C1 segment of cervical spinal cord (tissue), 14 donors: Measurements from ENCODE around the gene TDG.
"Not testable (repeated sequence)": the region's sequence is repeated elsewhere in the genome, so short reads cannot be mapped to it uniquely, and the experiment has no call there.

Experiments used
- DNase-seq, 14 donors: peaks; one replicate each; lab custom pipeline; 2025; lab: John Stamatoyannopoulos, UW

TDG gene

DNA sequence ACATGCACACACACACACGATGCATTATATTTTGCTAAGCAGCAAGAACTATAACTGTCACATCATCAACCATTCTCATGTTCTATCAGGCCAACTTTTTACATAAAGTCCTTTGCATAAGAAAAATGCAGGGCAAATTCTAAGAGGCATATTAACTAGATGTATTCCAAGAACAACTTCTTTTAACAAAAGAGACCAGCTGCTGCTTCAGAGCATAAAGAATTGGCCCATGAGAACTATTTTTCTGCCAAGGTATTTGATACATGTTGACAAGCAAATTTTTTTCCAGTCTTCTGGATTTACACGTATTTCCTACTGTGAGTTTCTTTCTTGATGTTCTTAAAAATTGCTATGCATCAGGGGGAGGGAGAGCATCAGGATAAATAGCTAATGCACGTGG is 57.1 kb downstream of the TDG start:
- no peak for DNase-seq

DNA sequence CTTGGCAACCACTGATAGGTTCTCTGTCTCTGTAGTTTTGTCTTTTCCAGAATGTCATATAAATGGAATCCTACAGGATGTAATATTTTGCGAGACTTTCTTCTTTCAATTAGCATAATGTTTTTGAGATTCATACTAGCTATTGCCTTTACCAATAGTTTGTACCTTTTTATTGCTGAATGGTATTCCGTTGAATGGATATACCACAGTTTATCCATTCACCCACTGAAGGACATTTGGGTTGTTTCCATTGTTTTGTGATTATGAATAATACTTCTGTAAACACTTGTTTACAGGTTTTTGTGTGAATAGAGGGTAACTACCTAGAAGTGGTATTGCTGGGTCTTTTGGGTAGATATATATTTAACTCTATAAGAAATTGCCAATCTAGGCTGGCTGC is 58.0 kb downstream of the TDG start:
- DNase-seq, result no peak

DNA sequence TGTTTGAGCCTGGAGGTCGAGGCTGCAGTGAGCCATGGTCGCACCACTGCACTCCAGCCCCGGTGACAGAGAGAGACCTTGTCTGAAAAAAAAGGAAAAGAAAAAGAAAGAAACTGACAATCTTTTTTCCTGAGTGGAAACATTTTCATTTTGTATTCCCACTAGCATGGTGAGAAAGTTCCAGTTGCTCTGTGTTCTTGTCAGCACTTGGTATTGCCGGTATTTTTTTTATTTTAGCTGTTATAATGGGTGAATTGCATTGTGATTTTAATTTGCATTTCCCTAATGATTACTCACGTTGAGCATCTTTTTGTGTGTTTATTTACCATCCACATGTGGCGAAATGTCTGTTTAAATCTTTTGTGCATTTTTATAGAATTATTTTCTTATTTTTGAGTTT is 58.7 kb downstream of the TDG start:
- DNase-seq, result no peak

DNA sequence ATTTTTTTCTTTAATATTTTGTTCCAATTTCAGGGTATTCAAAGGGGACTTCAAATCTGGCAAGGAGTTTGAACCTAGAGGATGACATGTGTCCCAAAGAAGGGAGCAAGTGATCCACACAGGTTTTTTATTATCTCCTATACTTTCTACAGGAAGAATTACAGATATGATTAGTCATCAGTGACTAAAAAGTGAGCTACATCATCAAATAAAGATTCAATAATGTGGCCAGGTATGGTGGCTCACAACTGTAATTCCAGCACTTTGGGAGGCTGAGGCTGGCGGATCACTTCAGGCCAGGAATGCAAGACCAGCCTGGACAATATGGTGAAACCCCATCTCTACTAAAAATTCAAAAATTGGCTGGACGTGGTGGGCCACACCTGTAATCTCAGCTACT is 60.1 kb downstream of the TDG start:
- DNase-seq, result no peak

DNA sequence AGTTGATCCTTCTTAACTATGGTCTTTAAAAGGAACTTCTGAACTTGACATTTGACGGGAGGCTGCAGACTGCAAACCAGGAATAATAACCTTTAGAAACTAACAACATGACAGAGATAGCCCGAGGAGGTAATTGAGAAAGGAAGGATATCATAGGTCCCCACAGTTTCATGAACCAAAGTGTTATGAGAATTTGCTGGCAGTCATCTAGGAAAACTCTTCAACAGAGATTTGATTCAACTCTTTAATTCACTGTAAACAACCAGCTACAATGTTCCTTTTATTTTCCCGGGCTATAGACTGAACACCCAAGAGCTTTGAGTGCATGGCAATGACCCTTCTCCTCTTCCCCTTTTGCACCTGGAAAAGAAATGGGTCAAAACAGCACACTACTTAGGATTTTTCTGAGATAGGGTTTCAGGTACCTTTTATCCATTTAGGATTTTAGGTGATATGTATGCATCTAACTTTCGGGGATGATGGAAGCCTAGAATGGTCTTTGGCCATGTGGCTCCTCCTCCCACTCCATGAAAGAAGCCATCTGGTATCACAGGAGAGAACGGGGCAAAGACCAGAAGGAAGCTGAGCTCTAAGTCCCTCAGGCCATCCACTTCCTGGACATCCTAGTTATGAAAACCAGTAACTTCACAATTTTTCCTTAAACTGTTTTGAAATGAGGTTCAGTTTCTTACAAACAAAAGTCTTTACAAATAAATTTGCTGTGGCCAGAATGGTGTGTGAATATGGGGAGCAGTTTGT is 61.3 kb downstream of the TDG start:
- no peak for DNase-seq

DNA sequence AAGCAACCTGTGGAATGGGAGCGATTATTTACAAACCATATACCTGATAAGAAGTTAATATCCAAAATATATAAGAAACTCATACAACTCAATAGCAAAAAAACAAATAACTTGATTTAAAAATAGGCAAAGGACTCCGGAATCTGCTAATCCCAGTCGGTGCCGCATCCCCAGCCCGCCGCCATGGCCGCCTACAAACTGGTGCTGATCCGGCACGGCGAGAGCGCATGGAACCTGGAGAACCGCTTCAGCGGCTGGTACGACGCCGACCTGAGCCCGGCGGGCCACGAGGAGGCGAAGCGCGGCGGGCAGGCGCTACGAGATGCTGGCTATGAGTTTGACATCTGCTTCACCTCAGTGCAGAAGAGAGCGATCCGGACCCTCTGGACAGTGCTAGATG is 64.9 kb downstream of the TDG start:
- not testable (repeated sequence) for DNase-seq

DNA sequence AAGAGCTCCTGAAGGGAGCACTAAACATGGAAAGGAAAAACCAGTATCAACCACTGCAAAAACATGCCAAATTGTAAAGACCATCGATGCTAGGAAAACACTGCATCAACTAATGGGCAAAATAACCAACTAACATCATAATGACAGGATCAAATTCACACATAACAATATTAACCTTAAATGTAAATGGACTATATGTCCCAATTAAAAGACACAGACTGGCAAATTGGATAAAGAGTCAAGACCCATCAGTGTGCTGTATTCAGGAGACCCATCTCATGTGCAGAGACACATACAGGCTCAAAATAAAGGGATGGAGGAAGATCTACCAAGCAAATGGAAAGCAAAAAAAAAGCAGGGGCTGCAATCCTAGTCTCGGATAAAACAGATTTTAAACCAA is 70.5 kb downstream of the TDG start:
- not testable (repeated sequence) for DNase-seq
